ENCODE data around the gene DUSP9. TPM values are rescaled to one million over a fixed set of nuclear protein-coding genes. Genes with fewer than 3 reads are reported as not detected.
"Not testable (repeated sequence)": the region's sequence is repeated elsewhere in the genome, so short reads cannot be mapped to it uniquely, and the experiment has no call there.

Gene DUSP9
- total RNA-seq, 8 experiments from 2014 or later, result 0.43 to 2.1 (median 0.77) TPM; not detected in 1

- in situ Hi-C loops (cut with MboI; ENCODE audit: low pct_unique_long_range_greater_than_20kb in 2 of 9, low sequenced_read_pairs in 9 of 9, unreplicated experiment in 9 of 9); H3K4me3 ChIP-seq; H3K27ac ChIP-seq; H3K4me1 ChIP-seq (replicated peaks in 1 of 2): not testable (repeated sequence)
- no CpG with 5 or more reads among the region's 18 CpGs for WGBS, 10 experiments
- ATAC-seq (replicated peaks in 6 of 8), result peak in 5 of 8 experiments; percentile 2 to 56 (median 7)
Observed at GRCh38 chrX:153699784-153700371, 52.9 kb downstream of the DUSP9 start.

GRCh38 chrX:153700376-153700945 lies 53.5 kb downstream of the DUSP9 start:
- Histone ChIP-seq H3K4me1 (replicated peaks in 1 of 2) (no peaks in the 10 kb centered on the region), H3K4me3 (no peak overlapping the region), H3K27ac (no peak overlapping the region)
- in situ Hi-C loops (cut with MboI; ENCODE audit: low pct_unique_long_range_greater_than_20kb in 2 of 9, low sequenced_read_pairs in 9 of 9, unreplicated experiment in 9 of 9), result no loop called here
- WGBS, 10 experiments, result 0 to 63% methylated on average over 1 to 4 of the region's 15 CpGs; no CpG with 5 or more reads in 8 of the 10 experiments
- no peak for ATAC-seq (replicated peaks in 6 of 8)

Other genes starting within 250 kb of the DUSP9 start
- under 1 TPM in 6 of 8 experiments, not detected in 2; 0.05 to 0.87 (median 0.19) TPM for gene PNMA6E, start 245.9 kb upstream of the DUSP9 start, total RNA-seq
- under 1 TPM in 5 of 8 experiments, not detected in 3; under 0.01 to 0.19 (median 0.04) TPM for gene ZFP92, start 235.7 kb upstream of the DUSP9 start, total RNA-seq
- under 1 TPM in 5 of 8 experiments, not detected in 3; 0.05 to 0.70 (median 0.38) TPM for gene TREX2, start 201.1 kb upstream of the DUSP9 start, total RNA-seq
- 10 to 100 TPM in 7 of 8 experiments, 1 to 10 TPM in 1; 8.5 to 28.6 (median 19.0) TPM for gene HAUS7, start 176.6 kb upstream of the DUSP9 start, total RNA-seq
- 100 to 1,000 TPM in 1 of 8 experiments, 1 to 10 TPM in 3, under 1 TPM in 3, not detected in 1; 0.08 to 105 (median 2.6) TPM for gene BGN, start 152.2 kb upstream of the DUSP9 start, total RNA-seq
- 1 to 10 TPM in 2 of 8 experiments, under 1 TPM in 4, not detected in 2; 0.17 to 4.4 (median 0.66) TPM for gene ATP2B3, start 129.6 kb upstream of the DUSP9 start, total RNA-seq
- gene CCNQ, start 48.1 kb upstream of the DUSP9 start, total RNA-seq, result 10 to 100 TPM; 11.2 to 18.8 (median 14.6) TPM
- gene PNCK, start 26.6 kb downstream of the DUSP9 start, total RNA-seq, result 10 to 100 TPM in 4 of 8 experiments, 1 to 10 TPM in 3, under 1 TPM in 1; 0.61 to 30.3 (median 10.6) TPM
- 10 to 100 TPM in 7 of 8 experiments, 1 to 10 TPM in 1; 8.9 to 55.9 (median 38.7) TPM for gene SLC6A8, start 40.7 kb downstream of the DUSP9 start, total RNA-seq
- 100 to 1,000 TPM in 3 of 8 experiments, 10 to 100 TPM in 5; 70.0 to 239 (median 86.4) TPM for gene BCAP31, start 77.2 kb downstream of the DUSP9 start, total RNA-seq
- gene ABCD1, start 77.7 kb downstream of the DUSP9 start, total RNA-seq, result 1 to 10 TPM; 3.4 to 6.8 (median 3.6) TPM
- gene PLXNB3, start 117.0 kb downstream of the DUSP9 start, total RNA-seq, result 1 to 10 TPM in 4 of 8 experiments, under 1 TPM in 4; 0.62 to 4.3 (median 1.2) TPM
- 1 to 10 TPM in 4 of 8 experiments, under 1 TPM in 4; 0.51 to 5.0 (median 0.93) TPM for gene SRPK3, start 133.8 kb downstream of the DUSP9 start, total RNA-seq
- gene IDH3G, start 147.2 kb downstream of the DUSP9 start, total RNA-seq, result 10 to 100 TPM; 32.2 to 69.3 (median 42.6) TPM
- gene SSR4, start 147.5 kb downstream of the DUSP9 start, total RNA-seq, result 100 to 1,000 TPM; 327 to 910 (median 415) TPM
- 100 to 1,000 TPM in 1 of 8 experiments, 10 to 100 TPM in 4, under 1 TPM in 3; 0.09 to 103 (median 57.4) TPM for gene PDZD4, start 183.3 kb downstream of the DUSP9 start, total RNA-seq
- 100 to 1,000 TPM in 4 of 8 experiments, 10 to 100 TPM in 1, 1 to 10 TPM in 2, under 1 TPM in 1; 0.87 to 147 (median 96.4) TPM for gene L1CAM, start 239.0 kb downstream of the DUSP9 start, total RNA-seq

All from motor neuron (in vitro differentiated cells).